LNCaP clone FGC (cell line): ENCODE data around the gene METTL26.
A peak's percentile ranks its signal among the peaks of the same experiment; 100 is the strongest.

Experiments
- DNase-seq: peaks from one replicate; pipeline ENCODE4 v3.0.0-alpha.2; 2011; ENCODE audit warnings: low read depth
- H3K4me3 ChIP-seq: 2 replicates; pipeline ENCODE4 v1.5.1; 2011; ENCODE audit warnings: mild to moderate bottlenecking, low read depth, low read length, control low read depth
- TF ChIP-seq, protein P1 (sequence below): IDR thresholded peaks from 2 replicates; pipeline ENCODE4 v1.5.1; 2012; ENCODE audit warnings: mild to moderate bottlenecking; ENCODE audit not compliant: control insufficient read depth, insufficient read depth; ENCODE audit errors: extremely low read depth

The METTL26 gene

DNA sequence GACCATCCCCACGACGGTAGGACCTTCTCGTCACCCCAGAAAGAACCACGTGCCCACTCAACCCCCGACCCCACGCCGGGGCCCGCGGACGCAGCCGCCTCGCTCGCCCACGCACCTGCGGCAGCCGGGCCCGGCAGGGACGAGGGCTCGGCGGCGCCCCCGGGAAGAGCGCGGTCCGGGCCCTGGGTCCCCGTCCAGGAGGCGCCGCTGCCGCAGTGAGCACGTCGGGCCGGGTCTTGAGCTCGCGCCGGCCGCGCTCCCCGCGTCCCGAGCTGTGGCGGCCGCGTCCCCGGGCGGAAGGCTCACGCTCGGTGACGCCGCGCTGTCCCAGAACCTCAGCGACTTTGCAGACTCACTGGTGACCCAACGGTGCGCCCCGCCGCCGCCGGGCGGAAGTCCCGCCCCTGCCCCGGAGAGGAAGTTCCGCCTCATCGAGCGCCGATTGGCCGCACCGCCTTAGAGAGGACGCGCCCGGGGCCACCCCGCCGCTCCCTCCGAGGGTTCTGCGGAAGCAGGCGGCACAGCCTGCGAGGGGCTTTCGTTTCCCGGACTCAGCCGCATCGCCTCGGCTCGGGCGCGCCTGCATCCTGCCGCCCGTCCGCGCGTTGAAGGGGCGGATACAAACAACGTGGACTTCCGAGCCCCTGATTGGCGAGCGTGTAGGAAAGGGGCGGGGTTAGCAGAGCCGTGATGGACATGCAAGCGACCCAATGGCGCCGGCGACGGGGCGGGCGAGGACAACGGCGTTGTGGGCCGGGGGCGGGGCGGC lies 47.0 kb downstream of the METTL26 start:
- peak; percentile 82 for DNase-seq
- H3K4me3 ChIP-seq = peak overlapping the region; percentile 89
- TF ChIP-seq, protein P1, sequence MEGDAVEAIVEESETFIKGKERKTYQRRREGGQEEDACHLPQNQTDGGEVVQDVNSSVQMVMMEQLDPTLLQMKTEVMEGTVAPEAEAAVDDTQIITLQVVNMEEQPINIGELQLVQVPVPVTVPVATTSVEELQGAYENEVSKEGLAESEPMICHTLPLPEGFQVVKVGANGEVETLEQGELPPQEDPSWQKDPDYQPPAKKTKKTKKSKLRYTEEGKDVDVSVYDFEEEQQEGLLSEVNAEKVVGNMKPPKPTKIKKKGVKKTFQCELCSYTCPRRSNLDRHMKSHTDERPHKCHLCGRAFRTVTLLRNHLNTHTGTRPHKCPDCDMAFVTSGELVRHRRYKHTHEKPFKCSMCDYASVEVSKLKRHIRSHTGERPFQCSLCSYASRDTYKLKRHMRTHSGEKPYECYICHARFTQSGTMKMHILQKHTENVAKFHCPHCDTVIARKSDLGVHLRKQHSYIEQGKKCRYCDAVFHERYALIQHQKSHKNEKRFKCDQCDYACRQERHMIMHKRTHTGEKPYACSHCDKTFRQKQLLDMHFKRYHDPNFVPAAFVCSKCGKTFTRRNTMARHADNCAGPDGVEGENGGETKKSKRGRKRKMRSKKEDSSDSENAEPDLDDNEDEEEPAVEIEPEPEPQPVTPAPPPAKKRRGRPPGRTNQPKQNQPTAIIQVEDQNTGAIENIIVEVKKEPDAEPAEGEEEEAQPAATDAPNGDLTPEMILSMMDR = no peak

DNA sequence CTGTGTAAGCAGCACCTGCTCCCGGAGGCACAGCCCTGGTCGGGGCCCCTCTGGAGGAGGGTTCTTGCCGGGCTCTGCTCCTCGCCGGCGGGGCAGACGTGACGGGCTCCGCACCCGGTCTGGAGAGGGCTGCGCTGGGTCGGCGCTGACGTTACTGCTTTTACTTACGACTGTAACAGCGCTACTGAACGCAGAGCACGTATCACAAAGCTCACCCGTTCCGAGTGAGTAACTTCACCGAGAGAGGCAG lies 47.5 kb downstream of the METTL26 start:
- TF ChIP-seq, protein P1 = no peak
- no peak for DNase-seq

DNA sequence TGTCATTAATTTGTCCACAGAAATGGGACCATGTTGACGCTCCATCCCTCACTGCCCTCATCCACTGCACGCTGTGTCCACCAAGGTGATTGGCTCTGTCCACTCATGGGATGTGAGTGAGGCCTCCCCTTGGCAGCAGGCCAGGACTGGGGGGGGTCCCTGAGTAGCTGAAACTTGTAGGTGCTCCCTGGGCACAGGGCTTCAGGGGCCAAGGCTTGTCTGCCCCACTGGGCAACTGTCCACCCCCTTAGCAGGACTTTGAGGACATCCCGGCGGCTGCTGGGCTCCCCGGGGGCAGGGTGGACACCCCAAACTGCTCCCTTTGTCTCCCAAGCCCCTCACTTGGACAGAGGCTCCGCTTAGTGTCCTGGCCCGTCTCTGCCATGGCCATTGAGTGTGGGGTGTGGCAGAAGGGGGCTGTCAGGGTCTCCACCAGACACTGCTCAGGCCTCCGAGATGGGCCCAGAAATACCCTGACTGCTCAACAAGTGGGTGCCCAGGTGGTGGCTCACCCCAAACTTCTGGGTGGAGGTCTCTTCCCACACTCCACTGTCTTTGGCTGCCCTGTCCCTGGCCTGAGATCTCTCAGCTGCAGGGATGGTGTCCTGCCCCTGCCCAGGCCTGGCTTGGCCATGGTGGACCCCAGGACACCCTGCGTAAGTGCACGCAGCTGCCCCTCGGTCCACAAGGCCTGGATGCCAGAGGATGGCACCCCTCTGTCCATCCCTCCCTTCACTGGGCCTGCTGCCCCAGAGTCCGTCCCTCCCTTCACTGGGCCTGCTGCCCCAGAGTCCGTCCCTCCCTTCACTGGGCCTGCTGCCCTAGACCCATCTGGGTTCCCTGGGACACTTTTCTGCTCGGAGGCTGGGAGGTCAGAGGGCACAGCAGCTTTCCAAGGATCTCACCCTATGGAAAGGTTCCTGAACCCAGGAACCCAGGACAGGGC lies 49.2 kb downstream of the METTL26 start:
- DNase-seq = no peak
- TF ChIP-seq, protein P1 = no peak
- H3K4me3 ChIP-seq = peak overlapping the region; percentile 89

More for the DNA sequence above, 47.5 kb downstream of the METTL26 start:
- H3K4me3 ChIP-seq = peak overlapping the region; percentile 89

DNA sequence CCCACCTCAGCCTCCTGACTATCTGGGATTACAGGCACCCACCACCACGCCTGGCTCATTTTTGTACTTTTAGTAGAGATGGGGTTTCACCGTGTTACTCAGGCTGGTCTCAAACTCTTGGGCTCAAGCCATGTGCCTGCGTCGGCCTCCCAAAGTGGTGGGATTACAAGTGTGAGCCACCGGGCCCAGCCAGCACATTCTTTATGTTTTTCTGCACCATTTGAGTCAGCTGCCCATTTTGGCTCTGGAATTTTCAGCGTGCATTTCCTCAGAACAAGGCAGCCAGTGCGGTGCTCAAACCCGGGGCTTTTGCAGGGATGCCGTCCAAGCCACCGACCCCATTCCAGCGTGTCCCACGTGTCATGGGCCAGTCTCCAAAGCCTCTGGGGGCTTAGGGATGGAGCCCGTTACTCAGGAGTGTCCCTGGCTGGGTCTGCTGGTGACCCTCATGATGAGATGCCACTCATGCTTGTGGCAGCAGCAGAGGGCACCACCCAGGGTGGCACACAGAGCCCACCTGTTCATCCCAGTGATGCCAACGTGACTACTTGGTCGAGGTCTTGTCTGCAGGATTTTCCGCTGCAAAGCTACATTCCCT lies 50.0 kb downstream of the METTL26 start:
- no peak overlapping the region for H3K4me3 ChIP-seq
- TF ChIP-seq, protein P1 = no peak
- DNase-seq = no peak

DNA sequence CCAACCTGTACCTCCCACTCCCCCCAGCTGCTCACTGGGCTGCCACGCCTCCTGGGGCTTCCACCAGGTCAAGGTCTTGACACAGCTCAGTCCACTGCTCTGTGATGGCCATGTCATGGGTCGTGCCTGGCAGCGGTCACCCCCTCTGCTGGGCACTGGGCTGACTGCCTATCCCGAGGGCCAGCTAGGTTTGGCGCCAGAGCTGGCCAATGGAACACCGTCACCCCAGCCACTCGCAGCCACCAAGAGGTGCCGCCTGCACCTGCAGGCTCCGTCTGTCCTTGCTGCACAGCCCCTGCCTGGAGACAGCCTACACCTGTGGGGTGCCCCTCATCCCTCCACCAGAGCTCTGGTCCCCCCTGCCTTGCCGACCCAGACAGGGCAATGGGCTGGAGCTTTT lies 50.8 kb downstream of the METTL26 start:
- TF ChIP-seq, protein P1 = peak; percentile 24
- DNase-seq = no peak
- no peak overlapping the region for H3K4me3 ChIP-seq
